Activated CD8-positive, alpha-beta memory T cell treated with anti-CD3 and anti-CD28 coated beads for 36 hours (primary cell): ENCODE measurements around the gene POLR3G. TPM values are rescaled to one million over a fixed set of nuclear protein-coding genes. Genes with fewer than 3 reads are reported as not detected.

ENCODE experiments used
- CTCF ChIA-PET: fragments of 350-600 bp; sonication (Branson Sonifier 250); formaldehyde crosslinking; loops from one replicate; lab custom pipeline; 2021; ENCODE audit warnings: antibody characterized with exemption; lab: Charles Lee
- POLR2A ChIA-PET: fragments of 350-600 bp; sonication (Branson Sonifier 250); formaldehyde crosslinking; loops from one replicate; lab custom pipeline; 2021; ENCODE audit warnings: antibody characterized with exemption; lab: Charles Lee
- total RNA-seq, 2 experiments: library from RNA; stranded (reverse); gene quantifications; one replicate each; pipeline ENCODE4 v1.2.3, GENCODE V29; 2021

POLR3G gene, protein sequence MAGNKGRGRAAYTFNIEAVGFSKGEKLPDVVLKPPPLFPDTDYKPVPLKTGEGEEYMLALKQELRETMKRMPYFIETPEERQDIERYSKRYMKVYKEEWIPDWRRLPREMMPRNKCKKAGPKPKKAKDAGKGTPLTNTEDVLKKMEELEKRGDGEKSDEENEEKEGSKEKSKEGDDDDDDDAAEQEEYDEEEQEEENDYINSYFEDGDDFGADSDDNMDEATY
- total RNA-seq = 10 to 100 TPM; 20.4 to 21.9 TPM

GRCh38 chr5:90474235-90475107 is at the start of gene POLR3G, which contains the start of gene MBLAC2:
POLR3G (plus strand) TSS chr5:90474864; CDS start chr5:90485568, 10,704 bp downstream.
MBLAC2 (minus strand) TSS chr5:90474771; CDS start chr5:90474292, 479 bp downstream.
- ChIA-PET CTCF (interaction anchor here (1.0 to 1.6 kb wide), 2 partner anchors 34 to 37 kb away, joined by 3 to 7 read pairs; no protein-coding TSS in a partner anchor), POLR2A (interaction anchor here (0.6 to 1.7 kb wide), 5 partner anchors 9 to 909 kb away, joined by 3 to 15 read pairs (median 3); partner anchors contain the start of genes ARRDC3, CETN3 and LYSMD3)

- ChIA-PET POLR2A (no interaction called here), CTCF (no interaction called here)
These were observed 40.4 kb upstream of the POLR3G start for GRCh38 chr5:90434116-90434714.

DNA sequence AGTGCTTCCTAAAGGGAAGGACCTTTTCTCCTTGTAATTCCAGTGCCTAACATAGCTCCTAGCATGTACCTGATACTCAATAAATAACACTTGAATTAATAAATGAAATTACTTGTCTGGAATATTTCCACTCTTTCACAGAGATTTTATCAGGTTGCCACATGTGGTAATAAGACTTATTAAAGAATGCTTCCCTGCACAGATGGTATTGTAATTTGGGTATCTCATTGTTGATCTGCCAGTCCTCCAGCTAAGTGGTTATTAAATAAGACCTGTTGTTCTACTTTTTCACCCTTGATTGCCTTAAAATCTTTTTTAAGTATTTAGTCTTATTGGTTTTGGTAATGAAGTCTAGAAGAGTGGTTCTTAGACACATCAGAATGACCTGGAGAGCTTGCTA is 37.0 kb upstream of the POLR3G start:
- CTCF ChIA-PET = interaction anchor here (0.9 to 1.0 kb wide), 2 partner anchors 10 to 37 kb away, joined by 3 read pairs; partner anchors contain the start of genes MBLAC2 and POLR3G
- POLR2A ChIA-PET = no interaction called here

- CTCF ChIA-PET = interaction anchor here (1.0 kb wide), 1 partner anchor 10 kb away, joined by 3 read pairs; no protein-coding TSS in a partner anchor
- POLR2A ChIA-PET = no interaction called here
These were observed 36.6 kb upstream of the POLR3G start for GRCh38 chr5:90438100-90438499.

GRCh38 chr5:90440644-90441043 is 34.0 kb upstream of the POLR3G start:
- ChIA-PET POLR2A (no interaction called here), CTCF (interaction anchor here (0.8 to 2.0 kb wide), 2 partner anchors 13 to 34 kb away, joined by 3 to 7 read pairs; partner anchors contain the start of genes MBLAC2 and POLR3G)

- ChIA-PET CTCF (no interaction called here), POLR2A (no interaction called here)
These were observed 27.7 kb upstream of the POLR3G start for GRCh38 chr5:90446961-90447360.

GRCh38 chr5:90461288-90461687 is 13.4 kb upstream of the POLR3G start:
- CTCF ChIA-PET = interaction anchor here (1.4 kb wide), 1 partner anchor 68 kb away, joined by 5 read pairs; the partner anchor contains the start of gene LYSMD3
- POLR2A ChIA-PET = no interaction called here

- POLR2A ChIA-PET = interaction anchor here (1.6 kb wide), 1 partner anchor 63 kb away, joined by 10 read pairs; the partner anchor contains the start of gene CETN3
These were observed 1.8 kb upstream of the POLR3G start for GRCh38 chr5:90472783-90473395.

DNA sequence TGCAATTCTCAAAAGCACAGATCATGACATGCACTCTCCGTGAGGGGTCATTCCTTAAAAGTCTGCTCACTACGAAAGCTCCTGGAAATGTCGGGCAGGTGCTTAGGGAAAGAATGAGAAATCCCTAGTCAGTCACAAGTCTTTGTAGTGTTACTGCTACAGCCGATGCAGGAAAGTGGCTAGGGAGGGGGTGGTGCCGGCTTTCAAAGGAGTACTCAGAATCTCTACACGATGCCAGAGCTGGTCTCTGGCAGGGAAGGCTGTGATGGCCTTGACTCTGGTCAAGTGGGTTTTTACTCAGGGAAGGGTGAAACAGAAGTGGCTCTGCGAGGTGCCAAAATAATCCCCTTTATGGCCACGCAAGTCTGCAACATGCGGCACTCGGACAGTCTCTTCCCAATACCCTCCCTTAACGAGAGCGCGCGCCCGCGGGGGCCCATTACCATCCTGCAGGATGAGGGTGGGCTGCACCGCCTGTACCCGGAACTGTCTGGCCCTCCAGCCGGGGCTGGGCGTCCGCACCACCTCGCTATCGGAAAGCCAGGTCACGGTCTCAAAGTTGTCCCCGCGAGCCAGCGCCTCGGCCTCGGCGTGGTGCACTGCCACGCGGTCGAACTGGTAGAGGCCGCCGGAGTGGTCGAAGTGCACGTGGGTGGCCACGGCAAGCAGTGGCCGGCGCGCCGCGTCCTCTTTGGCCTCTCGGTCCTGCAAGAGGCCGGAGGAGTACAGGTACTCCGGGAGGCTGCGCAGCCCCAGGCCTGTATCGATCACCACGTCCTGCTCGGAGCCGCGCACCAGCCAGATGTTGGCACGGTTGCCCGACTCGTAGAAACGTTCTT is 1.0 kb upstream of the POLR3G start:
- CTCF ChIA-PET = interaction anchor here (0.5 to 1.6 kb wide), 3 partner anchors 33 to 57 kb away, joined by 3 to 7 read pairs (median 3); no protein-coding TSS in a partner anchor
- POLR2A ChIA-PET = interaction anchor here (1.1 to 1.7 kb wide), 4 partner anchors 56 to 910 kb away, joined by 3 to 15 read pairs (median 10); partner anchors contain the start of genes ARRDC3, CETN3 and LYSMD3

More at GRCh38 chr5:90472783-90473395, 1.8 kb upstream of the POLR3G start:
- CTCF ChIA-PET = interaction anchor here (0.5 to 1.5 kb wide), 3 partner anchors 33 to 57 kb away, joined by 3 read pairs; no protein-coding TSS in a partner anchor

DNA sequence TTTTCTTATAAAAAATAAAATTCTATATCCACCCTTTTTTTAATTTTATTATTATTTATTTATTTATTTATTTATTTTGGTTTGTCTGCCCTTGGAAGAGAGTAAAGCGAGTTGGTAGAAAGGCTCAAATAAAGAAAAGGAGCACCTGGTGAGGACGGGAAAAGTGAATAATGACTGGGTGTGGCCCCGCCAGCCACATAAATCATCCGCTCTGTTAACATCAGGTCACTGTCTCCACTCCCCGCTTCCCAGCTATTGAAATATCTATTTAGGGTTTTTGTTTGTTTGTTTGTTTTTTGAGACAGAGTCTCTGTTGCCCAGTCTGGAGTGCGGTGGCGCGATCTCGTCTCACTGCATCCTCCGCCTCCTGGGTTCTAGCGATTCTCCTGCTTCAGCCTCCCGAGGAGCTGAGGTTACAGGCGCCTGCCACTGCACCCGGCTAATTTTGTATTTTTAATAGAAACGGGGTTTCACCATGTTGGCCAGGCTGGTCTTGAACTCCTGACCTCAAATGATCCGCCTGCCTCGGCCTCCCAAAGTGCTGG is 844 bp downstream of the POLR3G start:
- ChIA-PET POLR2A (interaction anchor here (1.7 kb wide), 2 partner anchors 54 to 66 kb away, joined by 9 to 15 read pairs; partner anchors contain the start of genes CETN3 and LYSMD3), CTCF (interaction anchor here (1.0 to 1.6 kb wide), 2 partner anchors 35 to 38 kb away, joined by 3 to 7 read pairs; no protein-coding TSS in a partner anchor)

GRCh38 chr5:90476391-90476790 is 1.7 kb downstream of the POLR3G start:
- CTCF ChIA-PET = interaction anchor here (0.8 kb wide), 1 partner anchor 53 kb away, joined by 3 read pairs; the partner anchor contains the start of gene LYSMD3
- POLR2A ChIA-PET = no interaction called here

GRCh38 chr5:90477073-90477472 is 2.4 kb downstream of the POLR3G start:
- POLR2A ChIA-PET = no interaction called here
- CTCF ChIA-PET = interaction anchor here (0.8 kb wide), 1 partner anchor 52 kb away, joined by 3 read pairs; the partner anchor contains the start of gene LYSMD3

GRCh38 chr5:90477621-90478215 is 3.1 kb downstream of the POLR3G start:
- ChIA-PET POLR2A (no interaction called here), CTCF (interaction anchor here (0.9 kb wide), 1 partner anchor 26 kb away, joined by 3 read pairs; no protein-coding TSS in a partner anchor)

DNA sequence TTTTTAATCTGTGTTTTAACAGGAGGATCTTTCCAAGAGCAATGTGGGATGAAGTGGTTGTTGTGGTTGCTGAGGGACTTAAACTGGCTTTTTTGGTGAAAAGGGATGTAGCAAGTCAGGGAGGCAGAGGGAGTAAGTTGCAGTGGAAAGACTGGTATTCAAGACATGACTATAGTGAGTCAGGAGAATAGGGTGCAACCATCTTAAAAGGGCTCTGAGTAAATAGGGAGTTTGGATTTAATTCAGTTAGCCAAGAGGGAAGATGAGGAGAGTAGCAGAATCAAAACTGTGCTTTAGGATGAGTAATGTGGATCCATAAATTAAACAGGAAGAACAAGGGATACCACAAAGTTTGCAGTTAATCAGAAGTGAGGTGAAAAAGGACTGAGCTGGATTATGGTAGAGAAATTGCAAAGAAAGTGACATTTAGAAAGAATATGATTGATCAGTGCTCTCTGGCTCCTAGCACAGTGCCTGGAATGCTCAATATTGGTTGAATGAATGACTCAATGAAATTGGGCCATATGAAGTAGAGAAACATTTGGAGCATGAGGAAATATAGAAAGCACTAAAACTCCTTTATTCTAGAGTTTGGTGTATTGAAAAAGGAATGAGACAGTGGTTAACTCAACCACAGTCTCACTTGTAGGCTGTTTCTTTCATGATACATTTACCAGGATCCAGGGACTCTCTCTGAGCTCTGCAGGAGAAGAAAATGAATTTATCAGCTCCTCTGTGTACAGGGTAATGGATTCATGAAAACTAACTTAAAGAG is 5.1 kb downstream of the POLR3G start:
- POLR2A ChIA-PET = no interaction called here

GRCh38 chr5:90480699-90481098 is 6.0 kb downstream of the POLR3G start:
- CTCF ChIA-PET = no interaction called here
- POLR2A ChIA-PET = no interaction called here

More for the DNA sequence above, 5.1 kb downstream of the POLR3G start:
- CTCF ChIA-PET = no interaction called here

DNA sequence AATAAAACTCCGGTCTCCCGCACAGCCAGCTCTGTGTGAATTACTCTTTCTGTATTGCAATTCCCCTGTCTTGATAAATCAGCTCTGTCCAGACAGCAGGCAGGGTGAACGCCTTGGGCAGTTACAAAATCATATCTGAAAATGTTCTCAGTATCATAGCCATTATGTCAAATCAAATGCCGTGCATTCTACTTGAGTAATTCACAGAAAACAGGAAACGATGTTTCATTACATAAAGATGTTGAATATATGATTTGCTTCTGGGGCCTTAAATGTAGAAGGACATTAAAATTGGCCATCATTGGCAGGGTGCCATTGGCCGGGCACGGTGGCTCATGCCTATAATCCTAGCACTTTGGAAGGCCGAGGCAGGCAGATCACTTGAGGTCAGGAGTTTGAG is 8.5 kb downstream of the POLR3G start:
- CTCF ChIA-PET = no interaction called here
- POLR2A ChIA-PET = no interaction called here
